Measurements from ENCODE around the gene SLC2A9. TPM values are rescaled to one million over a fixed set of nuclear protein-coding genes. Genes with fewer than 3 reads are reported as not detected.

SLC2A9 gene
- total and polyA plus RNA-seq, 2 of the 4 experiments (the other 2 are of a cell fraction): 0.72 to 2.1 TPM

- Histone ChIP-seq H3K4me1 (ENCODE audit: control insufficient read depth, insufficient read depth, low read length) (no peaks in the 10 kb centered on the region; the same call in 1 of the 2 replicates), H4K5ac (ENCODE audit: low read depth, low read length) (no peak overlapping the region), H3K4me2 (ENCODE audit: low read depth, low read length) (no peak overlapping the region), H3K14ac (replicated peaks; ENCODE audit: low read depth, low read length) (no peak overlapping the region), H3K9me3 (ENCODE audit: control insufficient read depth, insufficient read depth, low read length) (no peaks in the 10 kb centered on the region), H2AK5ac (ENCODE audit: low read depth, low read length) (no peak overlapping the region), H3K9ac (ENCODE audit: low read depth, low read length) (no peak overlapping the region), H2AK9ac (replicated peaks; ENCODE audit: low read depth, low read length, poor library complexity) (no peak overlapping the region), H2AFZ (replicated peaks; ENCODE audit: low read length, poor library complexity) (no peak overlapping the region), H2BK120ac (ENCODE audit: low read depth, low read length) (no peak overlapping the region), H3K9me1 (ENCODE audit: insufficient read depth, low read length) (no peaks in the 10 kb centered on the region), H4K91ac (ENCODE audit: insufficient read depth, low read depth, low read length) (no peak overlapping the region), H3K4me3 (ENCODE audit: insufficient read depth, low read depth, low read length) (no peak overlapping the region), H4K20me1 (ENCODE audit: insufficient read depth, low read length) (no peaks in the 10 kb centered on the region), H4K8ac (ENCODE audit: low read depth in 2 of 2, low read length in 2 of 2) (no peak overlapping the region), H3K27ac (ENCODE audit: insufficient read depth, low read length) (no peak overlapping the region), H3K36me3 (ENCODE audit: control insufficient read depth, insufficient read depth, low read length) (no peaks in the 10 kb centered on the region), H3K56ac (ENCODE audit: extremely low read depth, insufficient read depth, low read length) (no peak overlapping the region), H2BK5ac (ENCODE audit: low read depth, low read length, poor library complexity, severe bottlenecking) (no peak overlapping the region), H3K18ac (ENCODE audit: low read depth, low read length) (no peak overlapping the region), H2BK20ac (ENCODE audit: low read depth, low read length) (no peak overlapping the region), H3K4ac (ENCODE audit: low read depth, low read length) (no peak overlapping the region), H3K23ac (ENCODE audit: low read depth, low read length) (no peak overlapping the region), H3K79me1 (ENCODE audit: low read depth in 1 of 2, low read length in 2 of 2) (no peaks in the 10 kb centered on the region), H3K27me3 (ENCODE audit: control insufficient read depth, insufficient read depth, low read length) (peaks cover 2% of the 10 kb centered on the region; the same call in 1 of the 2 replicates), H2BK15ac (ENCODE audit: low read depth, low read length) (no peak overlapping the region)
- dilution Hi-C loops (cut with HindIII; ENCODE audit: low sequenced_read_pairs, unreplicated experiment) (no loop called here), in situ Hi-C loops (cut with MboI; ENCODE audit: low sequenced_read_pairs) (no loop called here), intact Hi-C loops (cut with micrococcal nuclease) (no loop called here)
- CTCF ChIA-PET: no interaction called here
- TF ChIP-seq CHD1 (IDR thresholded peaks at IDR 0.05; ENCODE audit: low read depth, low read length) (no peak), ELK1 (IDR thresholded peaks at IDR 0.05; ENCODE audit: borderline replicate concordance, low read depth, low read length) (no peak), FOS (IDR thresholded peaks at IDR 0.05; ENCODE audit: low read depth, low read length) (no peak), POLR2A (IDR thresholded peaks at IDR 0.05; ENCODE audit: low read depth, low read length) (no peak), RCOR1 (IDR thresholded peaks at IDR 0.05; ENCODE audit: insufficient replicate concordance, low read length) (no peak), MAZ (IDR thresholded peaks at IDR 0.05; ENCODE audit: borderline replicate concordance, low read depth, low read length) (no peak), CEBPB (IDR thresholded peaks at IDR 0.05; ENCODE audit: low read depth, low read length) (no peak), CTCF (conservative IDR thresholded peaks at IDR 0.05; ENCODE audit: low read depth, low read length) (no peak), MXI1 (IDR thresholded peaks at IDR 0.05; ENCODE audit: borderline replicate concordance, low read depth, low read length) (no peak), RAD21 (IDR thresholded peaks at IDR 0.05; ENCODE audit: low read length) (no peak), BHLHE40 (IDR thresholded peaks at IDR 0.05; ENCODE audit: low read depth, low read length) (no peak), SMC3 (IDR thresholded peaks at IDR 0.05; ENCODE audit: low read depth, low read length) (no peak), USF2 (IDR thresholded peaks at IDR 0.05; ENCODE audit: low read depth, low read length) (no peak), NFE2L2 (IDR thresholded peaks at IDR 0.05; ENCODE audit: low read depth, low read length) (no peak), MAFK (IDR thresholded peaks at IDR 0.05; ENCODE audit: low read depth, low read length) (no peak), RFX5 (IDR thresholded peaks at IDR 0.05; ENCODE audit: low read depth, low read length) (no peak)
- POLR2A ChIA-PET (ENCODE audit: unreplicated experiment): no interaction called here
- ATAC-seq (ENCODE audit: low read depth) (no peak), DNase-seq (no peak)
- no TSS peak for BruUV-seq (replicated peaks)
- WGBS, 2 experiments (ENCODE audit: extremely low coverage in 2 of 2, insufficient read length in 1 of 2): no CpG with 5 or more reads among the region's 6 CpGs
Measured at GRCh38 chr4:9937078-9937477, 84.2 kb downstream of the SLC2A9 start.
